H54 (cell line): ENCODE measurements around the gene CCDC107.

Experiments
- DNase-seq: peaks from one replicate; pipeline ENCODE4 v3.0.0; 2011; ENCODE audit warnings: low spot score, mixed read lengths; ENCODE audit not compliant: insufficient read length
- FAIRE-seq: peaks from 3 replicates; lab custom pipeline; 2011; peaks lifted over from hg19 to GRCh38; lab: Jason Lieb, UNC
- POLR2A ChIP-seq: IDR thresholded peaks from 2 replicates; pipeline ENCODE4 v1.6.1; 2011; ENCODE audit warnings: low read depth, mild to moderate bottlenecking, low read length

Gene CCDC107

DNA sequence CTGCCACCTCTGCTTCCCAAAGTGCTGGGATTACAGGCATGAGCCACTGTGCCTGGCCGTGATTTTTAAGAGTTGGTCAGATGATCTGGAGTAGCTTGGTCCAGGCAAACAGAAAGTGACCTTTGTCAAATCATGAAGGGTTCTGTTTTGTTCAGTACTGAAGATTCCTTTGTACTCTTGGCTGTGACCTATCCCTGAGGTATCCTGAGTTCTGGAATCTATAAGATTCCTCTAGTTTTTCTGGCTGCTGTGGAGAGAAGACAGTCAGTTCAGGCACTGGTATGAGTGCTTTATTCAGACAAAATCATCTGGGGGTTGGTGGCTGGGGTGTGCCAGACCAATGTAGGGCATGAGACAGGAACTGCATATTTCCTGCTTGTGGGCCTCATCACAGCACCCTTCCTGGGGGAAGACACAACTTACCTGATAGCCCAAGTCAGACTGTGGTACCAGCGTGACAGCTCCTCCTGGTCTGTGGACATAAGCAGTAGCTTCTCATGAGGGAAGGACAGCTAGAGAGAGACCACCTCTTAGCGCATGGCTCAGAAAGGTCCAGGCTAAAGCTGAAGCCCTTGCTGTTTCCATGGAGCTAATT lies 3.8 kb downstream of the CCDC107 start:
- DNase-seq: no peak
- no peak for FAIRE-seq
- no peak for TF ChIP-seq POLR2A

DNA sequence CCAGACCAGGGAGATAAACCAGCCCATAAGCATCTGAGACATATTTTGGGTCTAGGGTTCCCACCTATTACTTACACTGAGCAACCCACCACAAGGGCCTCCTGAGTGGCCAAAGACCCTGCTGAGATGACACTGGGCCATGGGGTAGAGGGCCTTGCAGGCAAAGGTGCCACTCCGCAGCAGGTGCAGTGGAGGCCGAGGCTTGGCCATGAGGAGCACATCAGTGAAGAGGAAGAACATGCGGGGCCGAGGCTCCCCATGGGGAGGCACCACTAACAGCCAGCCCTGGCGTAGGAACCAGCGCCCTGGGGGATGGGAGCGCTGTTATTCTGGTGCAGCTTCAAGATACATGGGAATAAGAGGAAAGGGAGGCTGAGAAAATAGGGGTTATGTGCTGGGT lies 4.3 kb downstream of the CCDC107 start:
- no peak for TF ChIP-seq POLR2A
- DNase-seq (no peak), FAIRE-seq (no peak)

- TF ChIP-seq POLR2A: peak; percentile 60
- DNase-seq (peak; percentile 76), FAIRE-seq (no peak)
Measured at GRCh38 chr9:35664531-35665470, 6.7 kb downstream of the CCDC107 start, which contains the start of gene ARHGEF39. ARHGEF39 (minus strand) TSS chr9:35665195; CDS start chr9:35665169, 26 bp downstream.

- TF ChIP-seq POLR2A: no peak
- DNase-seq (no peak), FAIRE-seq (no peak)
Measured at GRCh38 chr9:35665471-35665818, 7.4 kb downstream of the CCDC107 start.

DNA sequence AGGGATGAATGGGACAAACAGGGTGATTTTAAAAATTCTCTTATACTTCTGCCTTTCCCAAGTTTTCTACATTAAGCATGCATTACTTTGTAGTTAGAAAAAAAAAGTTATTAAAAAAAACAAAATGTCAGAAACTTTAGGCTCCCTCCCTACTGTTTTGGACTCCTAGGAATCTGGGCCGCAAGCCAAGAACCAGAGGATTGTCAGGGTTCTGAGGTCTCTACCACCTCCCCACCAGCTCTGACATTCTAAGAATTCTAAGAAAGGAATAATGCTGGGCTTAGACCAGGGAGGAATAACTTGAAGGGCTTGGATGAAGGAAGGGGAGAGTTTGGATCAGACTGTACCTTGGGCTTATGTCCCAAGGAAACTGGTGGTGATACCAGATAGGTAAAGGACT lies 8.0 kb downstream of the CCDC107 start:
- no peak for FAIRE-seq
- DNase-seq: no peak
- no peak for TF ChIP-seq POLR2A

- FAIRE-seq (no peak), DNase-seq (no peak)
- TF ChIP-seq POLR2A: no peak
Measured at GRCh38 chr9:35666549-35666948, 8.5 kb downstream of the CCDC107 start.

DNA sequence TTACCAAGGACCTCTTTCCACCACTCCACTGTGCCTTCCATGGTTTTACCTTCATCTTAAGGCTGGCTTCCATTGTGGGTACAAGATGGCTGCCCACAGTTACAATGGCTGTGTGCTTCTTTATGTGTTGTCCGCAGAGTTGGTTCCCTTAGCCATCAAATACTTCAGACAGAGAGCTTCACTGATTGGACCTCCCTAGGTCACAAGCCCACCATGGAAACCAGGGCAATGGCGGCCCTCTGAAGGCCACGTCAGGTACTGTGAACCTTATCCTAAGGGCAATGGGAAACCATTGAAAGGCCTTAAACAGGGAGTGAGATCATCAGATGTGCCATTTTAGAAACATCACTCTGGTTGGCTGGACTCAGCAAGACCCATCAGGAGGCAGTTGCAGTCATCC lies 9.8 kb downstream of the CCDC107 start:
- no peak for TF ChIP-seq POLR2A

GRCh38 chr9:35669331-35670145 lies 11.4 kb downstream of the CCDC107 start:
- FAIRE-seq: peak; percentile 66

More for the DNA sequence above, 9.8 kb downstream of the CCDC107 start:
- FAIRE-seq (no peak), DNase-seq (no peak)

GRCh38 chr9:35673132-35674024 lies 15.3 kb downstream of the CCDC107 start, which contains the start of gene CA9:
CA9 (plus strand) TSS chr9:35673928; CDS start chr9:35673960, 32 bp downstream.
- FAIRE-seq (no peak), DNase-seq (no peak)
- TF ChIP-seq POLR2A: no peak

More at GRCh38 chr9:35669331-35670145, 11.4 kb downstream of the CCDC107 start:
- no peak for TF ChIP-seq POLR2A
- DNase-seq: peak; percentile 59

GRCh38 chr9:35674025-35674361 lies 15.9 kb downstream of the CCDC107 start:
- FAIRE-seq (no peak), DNase-seq (no peak)
- TF ChIP-seq POLR2A: no peak

DNA sequence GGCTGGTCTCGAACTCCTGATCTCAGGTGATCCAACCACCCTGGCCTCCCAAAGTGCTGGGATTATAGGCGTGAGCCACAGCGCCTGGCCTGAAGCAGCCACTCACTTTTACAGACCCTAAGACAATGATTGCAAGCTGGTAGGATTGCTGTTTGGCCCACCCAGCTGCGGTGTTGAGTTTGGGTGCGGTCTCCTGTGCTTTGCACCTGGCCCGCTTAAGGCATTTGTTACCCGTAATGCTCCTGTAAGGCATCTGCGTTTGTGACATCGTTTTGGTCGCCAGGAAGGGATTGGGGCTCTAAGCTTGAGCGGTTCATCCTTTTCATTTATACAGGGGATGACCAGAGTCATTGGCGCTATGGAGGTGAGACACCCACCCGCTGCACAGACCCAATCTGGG lies 17.1 kb downstream of the CCDC107 start:
- FAIRE-seq (no peak), DNase-seq (no peak)
- no peak for TF ChIP-seq POLR2A

- TF ChIP-seq POLR2A: no peak
- FAIRE-seq (no peak), DNase-seq (no peak)
Measured at GRCh38 chr9:35675732-35676392, 17.8 kb downstream of the CCDC107 start.

DNA sequence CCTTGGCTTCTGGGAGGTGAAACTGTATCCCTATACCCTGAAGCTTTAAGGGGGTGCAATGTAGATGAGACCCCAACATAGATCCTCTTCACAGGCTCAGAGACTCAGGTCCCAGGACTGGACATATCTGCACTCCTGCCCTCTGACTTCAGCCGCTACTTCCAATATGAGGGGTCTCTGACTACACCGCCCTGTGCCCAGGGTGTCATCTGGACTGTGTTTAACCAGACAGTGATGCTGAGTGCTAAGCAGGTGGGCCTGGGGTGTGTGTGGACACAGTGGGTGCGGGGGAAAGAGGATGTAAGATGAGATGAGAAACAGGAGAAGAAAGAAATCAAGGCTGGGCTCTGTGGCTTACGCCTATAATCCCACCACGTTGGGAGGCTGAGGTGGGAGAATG lies 21.0 kb downstream of the CCDC107 start:
- FAIRE-seq: no peak
- DNase-seq: no peak
- no peak for TF ChIP-seq POLR2A
